ENCODE data around the gene PRKCH.

DNA sequence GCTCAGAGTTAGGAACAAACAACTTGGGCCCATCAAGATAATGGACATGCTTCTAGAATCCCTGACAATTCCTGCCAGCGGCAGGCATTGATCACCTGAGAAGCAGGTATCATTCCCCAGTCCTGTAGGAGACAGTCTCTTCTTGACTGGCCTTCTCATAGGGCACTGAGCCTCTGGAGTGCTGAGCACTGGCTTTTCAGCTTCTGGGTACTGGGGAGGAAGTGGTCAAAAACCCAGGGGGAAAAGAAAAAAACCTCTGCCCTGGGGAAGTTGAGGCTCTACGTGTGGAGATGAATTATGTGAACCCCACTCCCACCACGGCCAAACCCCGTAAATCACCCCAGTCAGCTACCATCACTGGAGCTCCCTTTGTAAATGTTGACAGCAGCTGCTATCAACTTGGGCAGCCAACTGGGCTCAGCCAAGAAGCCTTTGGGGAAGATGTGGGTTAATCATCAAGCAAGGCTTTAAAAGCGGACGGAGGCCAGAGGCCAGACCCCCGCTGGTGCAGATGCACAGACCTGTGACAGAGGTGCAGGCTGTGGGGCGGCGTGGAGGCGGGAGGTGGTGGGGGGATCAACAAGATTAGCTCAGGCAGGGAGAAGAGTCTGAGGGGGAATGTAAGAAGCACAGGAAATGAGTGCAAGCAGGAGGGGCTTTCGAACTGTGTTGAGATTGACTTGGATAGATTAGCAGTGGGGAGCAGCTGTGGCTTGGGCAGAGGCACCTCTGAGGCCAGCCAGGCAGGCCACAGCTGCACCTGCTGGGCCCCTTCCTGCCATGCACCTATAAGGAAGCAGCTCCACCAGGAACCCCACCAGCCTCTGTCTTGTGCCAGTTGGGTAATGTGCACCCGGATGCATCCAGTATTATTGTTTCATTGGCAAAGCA is 268.6 kb downstream of the PRKCH start:
- TF ChIP-seq CTCF (IDR thresholded peaks at IDR 0.05) (no peak), POLR2A (IDR thresholded peaks at IDR 0.05) (no peak)
